HG03280 (cell line): ENCODE data around the gene DGKE.

ENCODE experiments used
- ATAC-seq: cut with Tn5 transposase; IDR thresholded peaks from one replicate; pipeline ENCODE4 v1.9.1; 2021; ENCODE audit warnings: mild to moderate bottlenecking, moderate library complexity; ENCODE audit not compliant: unreplicated experiment

The DGKE gene

DNA sequence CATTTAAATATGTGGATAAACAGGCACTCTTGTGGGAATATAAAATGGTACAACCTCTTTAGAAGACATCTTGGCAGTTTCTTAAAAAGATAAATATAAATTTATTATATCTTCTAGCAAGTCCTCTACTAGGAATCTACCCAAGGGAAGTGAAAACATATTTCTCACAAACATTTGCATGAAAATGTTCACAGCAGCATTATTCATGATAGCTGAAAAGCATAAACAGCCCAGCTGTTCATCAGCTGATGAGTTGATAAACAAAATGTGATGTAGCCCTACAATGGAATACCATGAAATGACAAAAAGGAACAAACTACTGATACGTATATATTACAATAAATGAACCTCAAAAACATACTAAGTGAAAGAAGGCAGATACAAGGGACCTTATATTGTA lies 12.0 kb downstream of the DGKE start:
- ATAC-seq, result no peak

DNA sequence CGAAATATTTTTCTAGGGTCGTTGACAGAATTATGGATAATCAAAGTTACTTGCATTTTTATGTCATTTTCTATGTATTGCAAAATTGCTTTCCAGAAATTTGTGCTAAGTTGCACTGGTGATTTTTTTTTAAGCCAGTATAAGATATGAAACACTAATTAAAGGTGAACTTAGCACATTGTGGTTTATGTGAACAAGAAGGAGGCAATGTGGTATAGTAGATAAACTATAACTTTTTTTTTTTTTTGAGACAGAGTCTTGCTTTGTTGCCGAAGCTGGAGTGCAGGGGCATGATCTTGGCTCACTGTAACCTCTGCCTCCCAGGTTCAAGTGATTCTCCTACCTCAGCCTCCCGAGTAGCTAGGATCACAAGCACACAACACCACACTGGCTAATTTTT lies 13.2 kb downstream of the DGKE start:
- no peak for ATAC-seq

DNA sequence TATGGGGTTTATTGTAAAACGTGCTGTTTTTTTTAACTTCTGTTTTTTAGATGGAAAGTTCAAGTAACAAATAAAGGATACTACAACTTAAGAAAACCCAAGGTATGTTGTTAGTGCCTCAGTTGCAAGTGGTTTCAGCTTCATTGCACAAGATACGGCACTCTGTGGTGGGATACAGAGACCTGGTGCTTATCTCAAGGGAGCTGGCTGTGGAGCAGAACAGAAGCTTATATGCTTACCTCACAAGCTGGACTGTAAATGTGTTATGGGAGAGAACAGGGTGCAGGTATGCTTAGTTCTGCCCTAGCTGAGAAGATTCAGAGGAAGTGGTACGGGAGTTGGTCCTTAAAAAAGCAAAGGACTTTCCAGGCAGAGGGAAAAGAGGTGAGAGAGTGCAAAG lies 15.2 kb downstream of the DGKE start:
- ATAC-seq, result no peak

DNA sequence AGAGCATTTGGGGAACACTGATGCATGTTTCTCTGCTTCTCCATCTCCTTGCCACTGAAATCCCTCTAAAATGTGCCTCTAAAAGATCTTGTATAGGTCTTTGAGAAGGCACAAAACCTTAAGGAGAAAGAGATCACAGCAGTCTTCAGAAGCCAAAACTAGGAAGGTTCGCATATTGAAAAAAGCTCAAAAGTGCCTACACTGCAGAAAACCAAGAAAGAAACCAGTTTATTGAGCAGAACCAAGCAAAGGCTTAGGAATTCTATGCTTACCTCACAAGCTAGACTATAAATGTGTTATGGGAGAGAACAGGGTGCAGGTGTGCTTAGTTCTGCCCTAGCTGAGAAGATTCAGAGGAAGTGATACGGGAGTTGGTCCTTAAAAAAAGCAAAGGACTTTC lies 16.6 kb downstream of the DGKE start:
- ATAC-seq, result no peak

DNA sequence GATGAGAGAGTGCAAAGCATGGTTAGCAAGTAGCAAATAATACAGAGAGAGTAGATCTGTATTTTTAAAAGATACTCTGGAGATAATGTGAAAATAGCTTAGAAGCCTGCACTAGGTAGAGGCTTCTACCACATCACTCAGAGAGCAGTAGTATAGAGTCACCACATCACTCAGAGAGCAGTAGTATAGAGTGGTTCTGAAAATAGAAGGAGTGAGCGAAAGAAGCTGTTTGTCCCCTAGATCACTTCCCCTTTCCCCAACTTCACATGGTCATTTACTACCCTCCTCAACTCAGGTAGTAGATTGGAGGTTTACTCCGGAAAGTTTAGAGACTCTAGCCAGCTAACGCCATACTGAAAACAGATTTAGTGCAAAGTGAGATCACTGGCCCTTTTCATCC lies 17.1 kb downstream of the DGKE start:
- no peak for ATAC-seq

DNA sequence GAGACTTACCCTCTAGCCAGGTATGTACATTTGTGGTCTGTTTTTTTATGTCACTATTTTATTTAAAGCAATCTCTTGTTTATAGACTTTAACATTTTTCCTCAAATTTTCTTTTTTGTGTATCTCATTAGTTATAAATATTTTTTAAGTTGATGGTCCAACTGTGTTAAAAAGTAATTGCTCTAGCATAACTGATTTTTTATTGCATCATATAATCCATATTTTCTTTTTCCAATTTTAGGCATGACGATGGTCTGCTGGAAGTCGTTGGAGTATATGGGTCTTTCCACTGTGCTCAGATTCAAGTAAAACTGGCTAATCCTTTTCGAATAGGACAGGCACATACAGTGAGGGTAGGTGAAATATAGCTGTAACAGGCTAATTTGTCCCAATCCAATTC lies 27.9 kb downstream of the DGKE start:
- no peak for ATAC-seq

DNA sequence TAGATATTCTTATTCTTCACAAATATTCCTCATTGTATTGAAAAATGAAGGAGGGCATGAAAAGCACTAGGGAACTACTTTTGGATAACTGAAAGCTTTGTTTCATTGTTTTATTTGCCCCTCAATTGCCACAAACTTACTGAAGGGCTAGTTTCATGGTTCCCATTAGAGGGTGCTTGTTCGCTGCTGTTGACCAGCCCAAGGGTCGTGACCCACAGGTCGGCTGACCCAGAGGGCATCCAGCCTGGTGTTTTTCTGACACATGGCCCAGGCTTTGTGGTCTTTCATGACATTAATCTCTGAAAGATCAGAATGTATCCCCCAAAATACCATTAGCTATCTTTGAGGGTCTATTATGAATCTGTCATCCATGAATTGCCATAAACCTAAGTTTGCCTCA lies 30.0 kb downstream of the DGKE start:
- ATAC-seq, result no peak

DNA sequence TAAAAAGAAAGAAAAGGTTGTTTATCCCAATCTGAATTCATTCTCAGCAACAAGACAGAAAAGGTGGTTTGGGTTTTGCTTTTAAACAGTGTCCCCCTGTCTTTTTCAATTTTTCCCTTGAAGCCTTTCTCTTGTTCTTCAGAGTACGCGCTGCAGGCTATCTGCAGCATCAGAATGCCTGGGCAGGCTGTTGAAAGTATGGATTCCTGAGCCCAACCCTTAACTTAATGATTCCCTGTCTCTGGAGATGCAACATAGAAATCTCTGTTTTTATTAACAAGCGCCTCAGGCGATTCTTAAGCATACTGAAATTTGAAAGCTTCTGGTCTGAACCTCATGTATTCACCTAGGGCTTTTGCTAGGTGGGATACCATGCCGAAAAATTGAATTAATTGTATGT lies 32.1 kb downstream of the DGKE start:
- ATAC-seq, result no peak

DNA sequence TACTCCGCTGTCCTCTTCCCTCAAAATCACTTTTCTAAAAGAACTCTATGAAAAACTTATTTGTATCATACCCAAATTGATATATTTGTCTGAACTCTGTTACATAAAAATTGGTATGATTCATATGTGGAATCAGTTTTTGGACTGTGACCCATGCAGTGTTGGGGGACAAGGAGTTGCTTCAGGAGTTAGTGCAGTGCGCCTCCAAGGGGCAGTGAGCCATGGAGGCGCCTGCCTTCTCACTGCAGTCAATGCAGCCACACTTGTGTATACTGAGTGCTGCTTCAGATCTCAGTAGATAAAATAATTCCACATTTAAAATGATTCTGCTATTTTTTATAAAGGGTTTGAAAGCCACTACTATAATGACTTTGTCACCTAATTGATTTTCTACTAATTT lies 32.5 kb downstream of the DGKE start:
- ATAC-seq, result no peak

DNA sequence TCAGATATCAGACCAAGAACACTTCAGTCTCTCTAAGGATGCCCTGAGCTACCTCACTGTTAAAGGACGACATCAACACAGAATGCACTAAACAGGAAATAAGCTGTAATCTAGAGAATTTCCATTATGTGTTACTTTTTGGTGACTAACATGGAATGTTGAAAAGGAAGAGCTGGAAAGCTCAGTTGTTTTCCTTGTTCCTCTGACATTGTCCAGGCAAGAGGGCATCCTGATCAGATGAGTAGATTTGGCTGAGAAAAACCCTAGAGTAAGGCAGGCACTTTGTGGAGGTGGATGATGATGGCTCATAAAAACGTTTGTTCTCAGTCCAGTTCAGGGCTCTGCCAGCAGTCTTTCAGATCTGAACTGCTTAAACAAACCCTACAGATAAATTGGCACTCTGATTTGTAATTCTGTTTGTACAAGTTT lies 34.0 kb downstream of the DGKE start:
- no peak for ATAC-seq

DNA sequence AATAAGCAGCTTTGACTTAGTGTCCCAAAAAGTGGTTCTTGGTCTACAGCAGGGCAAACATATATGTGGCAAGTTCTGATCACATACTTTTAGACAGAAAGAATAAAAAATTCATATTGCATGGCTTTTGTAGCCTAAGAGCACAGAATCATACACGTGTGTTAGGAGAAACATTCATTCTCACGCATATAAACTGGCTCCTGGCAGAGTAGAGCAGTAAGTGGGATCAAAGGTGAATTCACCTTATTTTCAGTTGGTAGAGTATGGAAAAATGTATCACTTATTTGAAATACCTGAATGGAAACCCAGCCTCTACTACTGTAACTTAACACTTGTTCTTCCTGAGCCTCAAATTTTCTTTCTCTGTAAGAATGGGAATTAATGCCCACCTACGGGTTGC lies 34.8 kb downstream of the DGKE start:
- no peak for ATAC-seq

DNA sequence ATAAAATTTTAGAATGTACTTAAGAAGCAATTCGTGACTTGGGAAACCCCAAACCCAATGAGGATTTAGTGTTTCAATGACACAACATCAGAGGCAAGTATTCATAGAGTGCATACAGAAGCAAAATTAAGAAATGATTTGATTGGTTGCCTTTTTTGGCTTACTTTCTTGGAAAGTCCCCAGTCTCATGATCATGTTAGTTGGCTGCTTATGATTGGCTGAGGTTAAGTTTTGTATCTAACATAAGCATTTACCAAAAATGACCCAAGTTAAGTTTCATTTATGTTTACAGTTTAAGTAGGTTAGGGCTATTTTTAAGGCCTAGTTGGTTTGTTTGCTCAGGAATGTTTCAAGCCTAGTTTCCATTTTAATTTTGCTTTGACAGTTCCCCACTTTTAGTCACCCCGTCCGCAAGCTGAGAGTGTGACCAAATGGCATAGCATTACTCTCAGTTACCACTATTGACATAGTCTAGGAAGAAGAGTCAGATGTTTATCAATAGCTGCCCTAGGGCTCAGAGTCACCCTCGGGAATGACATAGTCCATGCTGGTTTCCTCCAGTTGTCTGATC lies 36.2 kb downstream of the DGKE start:
- ATAC-seq, result no peak

DNA sequence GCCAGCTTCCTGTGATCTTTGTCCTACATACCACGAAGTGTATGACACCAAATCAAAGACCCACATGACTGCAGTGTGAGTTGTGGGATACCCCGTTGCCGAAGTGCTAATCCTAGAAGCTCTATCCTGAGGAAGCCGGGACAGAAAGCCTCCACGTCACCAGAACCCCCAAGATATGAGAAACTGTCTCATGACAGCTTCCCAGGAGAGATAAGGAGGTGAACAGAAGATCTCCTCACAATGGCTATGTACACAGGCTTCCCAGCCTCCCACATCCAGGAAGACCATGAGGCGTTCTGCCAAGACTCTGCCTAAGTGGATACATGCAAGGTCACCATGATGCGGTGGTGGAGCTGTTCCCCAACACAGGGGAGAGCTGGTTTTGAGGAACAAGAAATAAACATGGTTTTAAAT lies 42.8 kb downstream of the DGKE start:
- no peak for ATAC-seq

DNA sequence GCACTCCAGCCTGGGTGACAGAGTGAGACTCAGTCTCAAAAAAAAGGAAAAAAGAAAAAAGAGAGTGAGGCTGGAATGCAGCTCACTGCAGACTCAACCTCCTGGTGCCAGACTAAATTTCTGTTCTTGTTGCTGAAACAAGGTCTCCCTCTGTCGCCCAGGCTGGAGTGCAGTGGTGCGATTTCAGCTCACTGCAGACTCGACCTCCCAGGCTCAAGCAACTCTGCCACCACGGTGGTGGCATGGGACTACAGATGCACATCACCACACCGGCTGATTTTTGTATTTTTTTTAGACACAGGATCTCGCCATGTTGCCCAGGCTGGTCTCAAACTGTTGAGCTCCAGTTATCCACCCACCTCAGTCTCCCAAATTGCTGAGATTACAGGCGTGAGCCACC lies 45.3 kb downstream of the DGKE start:
- ATAC-seq, result no peak

DNA sequence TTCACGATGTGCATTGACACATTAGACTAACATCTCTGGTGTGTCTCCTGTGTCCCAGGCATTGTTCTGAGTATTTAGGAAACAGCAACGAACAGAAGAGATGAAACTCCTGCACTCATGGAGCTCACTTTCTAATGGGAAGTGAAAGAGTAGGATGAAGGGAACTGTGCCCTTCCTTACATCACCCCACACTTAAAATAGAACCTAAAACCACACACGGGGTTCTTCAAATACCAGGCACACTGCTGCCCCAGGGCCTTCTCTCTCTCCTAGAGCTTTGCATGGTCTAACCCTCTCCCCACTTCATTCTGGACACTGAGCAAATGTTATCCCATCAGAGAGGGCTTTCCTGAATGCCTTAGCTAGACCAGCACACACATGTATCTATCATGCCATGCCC lies 46.2 kb downstream of the DGKE start:
- no peak for ATAC-seq

DNA sequence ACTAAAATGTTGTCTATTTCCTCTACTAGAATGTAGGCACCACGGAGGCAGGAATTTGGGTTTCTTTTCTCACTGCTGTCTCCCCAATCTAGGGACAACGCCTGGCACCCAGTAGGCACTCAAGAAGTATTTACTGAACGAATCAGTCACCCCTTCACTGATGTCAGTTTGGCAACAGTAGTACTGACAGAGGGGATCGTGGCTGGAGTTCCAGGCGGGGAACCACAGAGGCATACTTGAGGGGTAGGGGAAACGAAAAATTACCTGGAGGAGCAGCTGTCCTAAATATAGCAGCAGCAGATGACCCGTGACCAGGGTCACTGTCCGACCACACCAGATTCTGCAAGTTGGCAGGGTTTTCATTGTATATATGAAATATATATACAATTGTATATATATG lies 46.6 kb downstream of the DGKE start:
- ATAC-seq, result no peak

DNA sequence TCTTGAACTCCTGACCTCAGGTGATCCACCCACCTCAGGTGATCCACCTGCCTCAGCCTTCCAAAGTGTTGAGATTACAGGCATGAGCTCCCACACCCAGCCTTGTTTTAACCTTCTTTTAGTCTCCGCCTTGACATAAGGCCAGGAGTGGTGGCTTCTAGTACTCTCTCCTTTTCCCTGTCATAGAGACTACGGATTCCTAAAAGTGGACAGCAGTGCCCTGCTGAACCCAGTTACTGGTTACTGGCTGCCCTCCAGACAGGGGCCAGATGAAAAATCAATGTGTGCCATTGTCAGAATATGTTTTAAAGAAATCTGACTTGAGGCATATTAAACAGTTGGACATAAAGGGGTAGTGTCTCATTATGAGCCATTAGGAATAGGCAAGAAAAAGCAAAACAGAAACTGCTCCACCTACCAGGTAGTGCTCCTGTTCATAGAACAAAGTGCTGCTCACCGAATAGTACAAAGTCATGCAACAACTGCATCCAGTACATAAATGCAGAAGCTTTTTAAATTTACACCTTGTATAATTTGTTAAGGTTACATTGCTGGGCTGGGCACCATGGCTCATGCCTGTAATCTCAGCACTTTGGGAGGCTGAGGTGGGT lies 47.8 kb downstream of the DGKE start:
- ATAC-seq, result no peak

DNA sequence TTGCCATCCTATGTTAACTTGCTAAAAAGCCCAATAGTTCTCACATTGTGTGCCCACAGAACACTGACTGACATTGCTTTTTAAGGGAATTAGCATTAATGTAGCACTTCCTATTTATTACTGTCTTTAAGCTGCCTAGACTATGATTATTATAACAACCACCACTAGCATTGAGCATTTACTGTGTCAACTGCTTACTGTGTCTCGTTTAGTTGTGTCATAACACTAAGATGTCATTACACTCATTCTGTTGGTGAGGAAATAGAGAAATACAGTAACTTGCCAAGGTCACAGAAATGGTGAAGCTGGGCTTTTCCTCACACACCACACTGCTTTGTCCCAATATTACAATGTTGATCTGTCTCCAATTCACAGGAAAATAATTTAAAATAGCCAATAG lies 49.7 kb downstream of the DGKE start:
- ATAC-seq, result no peak

DNA sequence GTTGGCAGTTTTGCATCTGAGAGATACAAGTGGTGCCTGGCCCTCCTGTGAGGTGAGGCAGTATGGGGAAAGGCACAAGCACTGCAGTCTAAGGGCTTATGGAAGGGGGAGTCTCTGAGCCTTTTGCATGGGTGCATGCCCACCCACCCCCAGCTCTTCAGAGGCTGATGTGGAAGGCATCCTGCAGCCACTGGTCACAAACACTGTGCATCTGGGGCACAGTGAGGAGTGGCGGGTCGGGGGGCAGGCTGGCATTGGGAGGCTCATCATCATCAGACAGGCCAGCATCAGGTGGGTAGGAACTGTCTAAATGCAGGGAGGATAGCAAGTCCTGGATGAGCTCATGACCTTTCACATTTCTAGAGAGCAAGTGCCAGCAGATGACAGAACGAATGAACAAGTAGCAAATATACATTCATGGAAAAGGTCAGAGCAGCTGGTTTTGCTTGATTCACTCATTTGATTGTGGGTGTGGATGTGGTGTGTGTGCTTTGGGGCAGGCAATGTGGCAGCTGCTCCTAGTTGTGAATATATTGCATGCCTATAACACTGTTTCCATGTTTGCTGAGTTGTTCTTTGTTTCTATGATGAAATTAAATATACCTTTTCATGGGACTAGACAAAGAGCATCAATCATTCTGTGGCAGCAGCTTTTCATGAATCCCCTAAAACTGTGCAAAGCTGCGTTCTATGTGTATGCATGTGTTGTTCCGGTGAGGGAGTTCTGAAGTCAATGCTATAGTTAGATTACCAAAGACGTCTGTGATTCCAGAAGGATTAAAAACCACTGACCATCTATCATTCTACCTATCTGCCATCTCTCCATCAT lies 50.7 kb downstream of the DGKE start:
- no peak for ATAC-seq

DNA sequence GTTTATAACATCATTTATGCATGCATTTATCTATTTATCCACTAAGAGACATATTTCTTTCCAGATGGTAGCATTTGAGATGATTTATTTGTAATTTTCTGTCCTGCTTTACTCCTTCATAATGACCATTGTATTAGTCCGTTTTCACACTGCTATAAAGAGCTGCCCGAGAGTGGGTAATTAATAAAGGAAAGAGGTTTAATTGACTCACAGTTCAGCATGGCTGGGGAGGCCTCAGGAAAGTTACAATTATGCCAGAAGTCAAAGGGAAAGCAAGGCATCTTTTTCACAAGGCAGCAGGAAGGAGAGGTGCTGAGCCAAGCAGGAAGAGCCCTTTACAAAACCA lies 51.3 kb downstream of the DGKE start:
- no peak for ATAC-seq

DNA sequence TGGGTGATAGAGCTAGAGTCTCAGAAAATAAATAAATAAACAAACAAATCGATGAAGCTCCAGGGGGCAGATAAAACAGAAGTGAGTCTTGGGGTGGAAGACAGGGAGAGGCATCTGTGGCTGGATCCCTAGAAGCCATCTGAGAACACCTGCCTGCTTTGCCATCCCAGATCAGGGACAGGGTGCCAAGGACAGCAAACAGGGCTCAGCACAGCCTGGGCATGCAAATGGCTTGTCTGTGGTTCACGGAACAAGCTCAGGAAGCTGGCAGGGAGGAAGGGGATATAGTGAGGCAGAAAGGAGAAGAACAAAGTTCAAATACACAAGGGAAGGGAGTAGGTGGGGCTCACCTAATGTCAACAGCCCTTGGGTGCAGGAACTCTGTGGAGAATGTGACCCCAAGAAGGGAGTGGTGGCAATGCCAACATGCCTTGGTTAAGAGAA lies 52.4 kb downstream of the DGKE start:
- ATAC-seq, result no peak

DNA sequence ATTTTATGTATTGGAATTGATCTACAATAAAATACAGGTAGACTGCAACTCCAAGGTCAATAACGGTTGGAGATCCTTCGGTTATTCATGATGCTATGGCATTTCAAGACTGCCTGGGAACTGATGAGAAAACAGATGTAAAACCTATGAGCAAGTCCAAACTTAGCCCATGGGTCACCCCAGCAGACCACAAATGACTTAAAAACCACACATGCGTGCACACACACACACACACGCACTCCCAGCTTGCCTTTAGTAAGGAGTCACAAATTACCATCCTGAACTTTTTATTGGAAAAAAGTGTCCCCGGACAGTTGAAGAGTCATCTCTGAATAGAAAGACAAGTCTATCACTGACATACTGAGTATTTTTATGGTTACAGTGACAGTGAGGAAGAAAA lies 53.2 kb downstream of the DGKE start:
- ATAC-seq, result no peak
